SK-MEL-5 (cell line): ENCODE results near the gene STEAP3. TPM values are rescaled to one million over a fixed set of nuclear protein-coding genes. Genes with fewer than 3 reads are reported as not detected.

Experiments used
- DNase-seq: peaks from one replicate; pipeline ENCODE4 v3.0.0-alpha.2; 2016; ENCODE audit warnings: low read depth, low spot score
- in situ Hi-C: cut with HindIII; loops from 2 replicates; pipeline ENCODE4 v1.10.0; 2016; ENCODE audit warnings: low sequenced_read_pairs, high pct_unique_total_duplicates, low pct_unique_long_range_greater_than_20kb
- polyA plus RNA-seq, 2 experiments: library from polyadenylated mRNA; depleted of rRNA; stranded (reverse); fragments of >200 nt; gene quantifications; 2 replicates each; pipeline ENCODE4 v1.2.3, GENCODE V29; 2015
- total RNA-seq: library from RNA; depleted of rRNA; stranded (reverse); fragments of >200 nt; shearing (Covaris generic); gene quantifications from 2 replicates; pipeline ENCODE4 v1.2.3, GENCODE V29; 2014; rRNA removed

Gene STEAP3, protein sequence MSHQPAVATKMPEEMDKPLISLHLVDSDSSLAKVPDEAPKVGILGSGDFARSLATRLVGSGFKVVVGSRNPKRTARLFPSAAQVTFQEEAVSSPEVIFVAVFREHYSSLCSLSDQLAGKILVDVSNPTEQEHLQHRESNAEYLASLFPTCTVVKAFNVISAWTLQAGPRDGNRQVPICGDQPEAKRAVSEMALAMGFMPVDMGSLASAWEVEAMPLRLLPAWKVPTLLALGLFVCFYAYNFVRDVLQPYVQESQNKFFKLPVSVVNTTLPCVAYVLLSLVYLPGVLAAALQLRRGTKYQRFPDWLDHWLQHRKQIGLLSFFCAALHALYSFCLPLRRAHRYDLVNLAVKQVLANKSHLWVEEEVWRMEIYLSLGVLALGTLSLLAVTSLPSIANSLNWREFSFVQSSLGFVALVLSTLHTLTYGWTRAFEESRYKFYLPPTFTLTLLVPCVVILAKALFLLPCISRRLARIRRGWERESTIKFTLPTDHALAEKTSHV
- 6.0 and 8.5 TPM in 2 replicates for total RNA-seq
- 26.5 and 36.8 TPM in 2 replicates for polyA plus RNA-seq (2015; cell fraction: cytosol; rRNA removed)
- polyA plus RNA-seq (2015; cell fraction: nucleus; rRNA removed), result 30.2 and 39.8 TPM in 2 replicates

DNA sequence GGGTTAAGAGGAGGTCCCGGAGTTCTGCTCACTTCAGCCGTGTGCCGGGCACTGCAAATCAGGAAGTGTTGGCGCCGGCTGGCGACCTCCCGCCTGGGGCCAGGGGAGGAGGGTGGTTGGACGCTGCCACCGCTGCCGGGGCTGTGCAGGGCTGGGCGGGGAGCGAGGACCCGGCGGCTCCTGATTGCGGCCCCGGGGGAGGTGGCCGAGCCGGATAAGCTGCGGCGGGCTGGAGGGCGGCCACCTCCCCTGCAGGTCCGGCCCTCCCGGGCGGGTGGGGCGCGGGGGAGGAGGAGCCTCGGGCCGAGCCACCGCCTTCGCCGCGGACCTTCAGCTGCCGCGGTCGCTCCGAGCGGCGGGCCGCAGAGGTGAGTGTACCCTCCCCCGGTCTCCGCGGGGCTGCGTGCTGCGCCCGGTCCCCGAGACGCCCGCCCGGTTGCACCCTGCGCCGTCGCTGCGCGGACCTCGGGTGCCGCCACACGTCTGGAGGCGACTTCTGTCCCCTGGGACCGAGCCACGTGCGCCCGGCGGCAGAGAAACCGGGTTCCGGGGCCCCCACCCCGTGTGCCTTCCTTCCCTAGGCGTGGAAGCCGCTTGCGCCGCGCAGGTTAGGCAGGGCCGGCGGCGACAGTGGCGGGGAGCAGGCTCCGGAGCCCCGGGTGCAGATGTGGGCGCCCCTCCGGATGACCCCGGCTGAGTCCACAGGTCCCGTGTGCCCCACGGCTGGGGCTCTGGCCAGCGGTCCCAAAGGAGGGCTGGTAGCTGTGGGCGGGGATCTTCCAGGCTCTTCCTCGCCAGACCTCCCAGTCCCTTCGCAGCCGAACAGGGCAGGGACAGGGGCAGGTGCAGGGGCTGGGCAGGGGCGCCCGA, at the start of gene STEAP3:
Gene STEAP3, plus strand, starts transcription at position 314 of the 870 bp plus-strand sequence. CDS start 7,179 bp downstream, outside the sequence.
- in situ Hi-C loops, result no loop called here
- DNase-seq, result peak; percentile 56

DNA sequence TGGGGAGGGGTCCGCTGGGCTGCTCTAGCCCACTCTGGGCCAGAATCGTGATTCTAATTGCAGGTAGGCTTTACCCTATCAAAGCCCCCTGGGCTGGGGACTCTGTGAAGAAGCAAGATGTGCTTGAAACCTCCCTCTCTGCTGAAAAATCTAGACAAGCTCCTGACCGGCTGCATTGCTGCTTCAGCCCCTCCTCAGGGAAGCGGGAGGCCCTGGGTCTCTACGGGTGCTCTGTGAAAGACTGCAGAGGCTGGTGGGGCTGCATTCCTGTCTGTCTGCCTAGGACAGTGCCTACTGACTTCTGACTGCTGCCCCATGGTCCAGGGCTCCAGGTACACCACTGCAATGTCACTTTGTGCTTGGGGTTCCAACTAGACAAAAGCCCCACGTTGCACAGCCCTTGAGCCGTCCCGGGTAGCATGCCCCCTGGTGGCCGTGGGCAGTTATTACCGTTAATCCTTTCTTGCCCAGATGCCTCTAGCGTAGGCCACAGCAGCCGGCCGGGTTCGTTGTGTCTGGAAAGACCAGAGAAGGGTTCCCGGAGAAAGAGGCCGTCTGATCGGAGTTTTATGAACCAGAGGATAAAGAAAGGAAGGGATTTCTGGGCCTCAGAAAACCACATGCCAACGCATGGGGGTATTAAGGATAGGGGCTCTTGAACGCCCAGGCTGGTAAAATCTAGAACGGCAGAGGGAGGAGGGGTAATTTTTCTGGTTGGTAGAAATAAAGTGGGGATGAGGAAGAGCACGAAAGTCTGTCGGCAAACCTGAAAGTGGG, 49.2 kb upstream of the STEAP3 start:
- in situ Hi-C loops, result no loop called here
- DNase-seq, result peak; percentile 64

DNA sequence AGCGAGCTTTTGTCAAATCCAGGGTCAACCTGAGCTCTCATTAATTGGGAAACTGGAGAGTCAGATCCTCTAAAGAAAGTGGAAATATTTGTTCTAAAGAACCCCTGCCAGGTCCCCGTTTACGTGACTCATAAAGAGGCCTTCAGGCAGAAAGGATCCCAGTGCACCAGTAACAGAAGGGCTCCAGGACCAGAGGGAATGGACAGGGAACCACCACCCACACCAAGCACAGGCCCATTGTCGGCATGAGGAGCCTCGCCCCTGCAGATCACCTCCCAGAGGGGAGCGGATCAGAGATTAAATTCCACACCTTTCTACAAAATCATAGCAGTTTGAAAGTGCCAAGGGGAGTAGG, 48.7 kb upstream of the STEAP3 start:
- in situ Hi-C loops, result no loop called here
- DNase-seq, result no peak

DNA sequence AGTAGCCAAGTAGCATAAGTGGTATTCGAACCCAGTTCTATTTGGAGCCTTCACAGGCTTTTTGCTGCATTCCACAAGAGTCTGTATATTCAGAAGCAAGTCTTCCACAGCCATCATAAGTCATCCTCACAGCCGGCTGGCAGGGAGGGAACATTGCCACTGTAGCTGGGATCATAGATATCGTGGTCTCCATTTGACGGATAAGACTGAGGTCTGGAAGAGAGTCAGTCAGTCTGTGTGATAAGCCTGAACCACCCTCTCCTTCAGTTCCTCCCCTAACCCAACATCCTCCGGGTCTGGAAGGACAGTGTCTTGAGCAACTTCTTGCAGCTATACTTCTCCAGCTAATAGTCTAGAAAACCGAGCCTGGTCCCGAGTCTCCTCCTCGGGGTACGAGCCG, 48.1 kb upstream of the STEAP3 start:
- no peak for DNase-seq
- in situ Hi-C loops, result no loop called here

DNA sequence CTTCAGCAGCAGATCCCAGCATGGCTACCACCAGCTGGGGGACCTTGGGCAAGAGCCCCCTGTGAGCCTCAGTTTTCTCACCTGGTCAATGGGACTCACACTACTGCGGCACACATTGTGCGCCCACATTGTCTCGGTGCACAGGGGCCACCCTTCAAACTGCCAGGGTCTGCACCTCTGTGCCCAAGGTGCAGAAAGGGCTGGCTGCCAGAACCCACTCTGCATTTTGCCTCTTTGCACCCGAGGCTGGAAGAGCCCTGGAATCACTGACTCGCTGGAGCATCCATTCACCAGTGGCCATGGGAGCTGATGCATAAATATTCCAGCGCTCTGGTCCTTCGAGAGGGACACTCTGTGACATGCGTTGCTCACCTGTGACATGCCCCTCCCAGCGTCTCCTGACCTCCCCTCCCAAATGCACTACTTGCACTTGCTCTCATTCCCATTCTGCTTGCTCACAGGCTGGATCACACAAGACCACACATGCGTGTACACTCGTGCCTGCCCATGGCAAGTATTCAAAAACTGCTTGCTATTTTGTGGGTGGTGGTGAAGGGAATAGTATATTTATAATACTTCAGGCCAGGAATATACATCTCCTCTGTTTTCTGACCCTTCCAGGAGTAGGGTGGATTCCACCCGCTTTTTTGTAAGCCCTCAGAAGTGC, 46.3 kb upstream of the STEAP3 start:
- in situ Hi-C loops, result no loop called here
- no peak for DNase-seq

DNA sequence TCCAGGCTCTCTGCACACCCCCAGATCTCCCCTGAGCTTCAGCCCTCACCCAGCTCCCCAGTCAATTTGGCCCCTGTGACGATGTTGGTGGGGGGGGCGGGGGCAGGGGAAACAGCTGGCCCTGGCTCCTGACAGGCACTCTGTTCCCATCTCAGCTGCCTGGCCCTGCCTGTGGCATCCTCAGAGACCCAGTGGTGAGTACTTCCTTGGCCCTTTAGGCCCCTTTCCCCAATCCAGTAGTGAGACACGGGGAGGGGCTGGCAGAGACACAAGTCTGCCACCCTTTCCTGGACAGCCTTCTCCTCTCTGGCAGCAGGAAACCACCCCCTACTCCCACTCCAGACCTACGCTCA, 45.8 kb upstream of the STEAP3 start:
- in situ Hi-C loops, result no loop called here
- no peak for DNase-seq

DNA sequence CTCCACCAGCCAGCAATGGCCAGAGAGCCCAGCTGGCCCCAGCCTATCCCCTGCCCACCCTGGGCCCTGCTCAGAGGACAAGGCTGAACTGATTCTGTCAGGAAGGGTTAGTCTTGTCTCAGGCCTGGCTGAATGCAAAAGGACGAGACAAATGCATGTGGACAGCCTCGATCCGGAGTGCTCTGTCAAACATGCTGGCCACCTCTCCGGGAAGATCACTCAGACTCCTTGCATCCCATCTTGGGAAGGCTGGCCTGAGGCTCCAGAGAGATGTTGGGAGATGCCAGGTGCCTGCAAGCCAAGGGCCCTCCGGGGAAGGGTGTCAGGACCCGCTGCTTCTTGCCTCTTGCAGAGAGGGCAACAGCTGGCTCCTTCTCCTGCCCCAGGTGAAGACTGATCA, 44.9 kb upstream of the STEAP3 start:
- in situ Hi-C loops, result no loop called here

DNA sequence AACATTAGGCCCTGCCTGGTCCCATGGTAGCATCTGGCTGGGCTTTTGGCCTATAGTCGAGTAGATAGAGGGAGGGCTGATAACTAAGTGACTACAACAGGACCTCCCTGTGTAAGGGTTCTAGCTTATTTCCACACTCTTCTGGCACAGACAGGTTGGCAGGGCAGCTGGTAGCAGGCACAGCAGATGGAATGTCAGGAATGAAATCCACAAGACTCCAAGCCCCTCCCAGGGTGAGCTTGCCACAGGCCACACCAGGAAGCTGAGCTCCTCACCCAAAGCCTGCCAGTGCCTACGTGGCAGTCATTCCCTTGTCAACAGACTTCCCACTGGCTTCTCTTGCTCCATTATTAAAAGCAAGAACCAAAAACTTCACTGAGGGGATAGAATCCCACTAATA, 44.4 kb upstream of the STEAP3 start:
- DNase-seq, result no peak
- in situ Hi-C loops, result no loop called here

More for the DNA sequence above, 44.9 kb upstream of the STEAP3 start:
- no peak for DNase-seq

DNA sequence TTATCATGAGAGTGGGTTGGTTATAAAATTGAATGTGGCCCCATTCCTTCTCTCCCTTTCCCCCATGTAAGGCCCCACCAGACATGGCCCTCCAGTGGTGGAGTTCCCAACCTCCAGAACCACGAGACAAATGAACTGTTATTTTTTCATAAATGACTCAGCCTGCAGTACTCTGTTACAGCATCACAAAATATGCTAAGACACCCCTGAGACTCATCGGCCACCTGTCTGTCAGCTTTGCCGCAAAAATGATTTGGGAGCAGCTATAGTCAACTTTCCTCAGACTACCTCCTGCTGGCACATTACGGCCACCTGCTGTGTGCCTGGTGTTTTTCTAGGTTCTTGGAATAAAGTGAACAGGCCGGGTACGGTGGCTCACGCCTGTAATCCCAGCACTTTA, 43.6 kb upstream of the STEAP3 start:
- no peak for DNase-seq
- in situ Hi-C loops, result no loop called here

DNA sequence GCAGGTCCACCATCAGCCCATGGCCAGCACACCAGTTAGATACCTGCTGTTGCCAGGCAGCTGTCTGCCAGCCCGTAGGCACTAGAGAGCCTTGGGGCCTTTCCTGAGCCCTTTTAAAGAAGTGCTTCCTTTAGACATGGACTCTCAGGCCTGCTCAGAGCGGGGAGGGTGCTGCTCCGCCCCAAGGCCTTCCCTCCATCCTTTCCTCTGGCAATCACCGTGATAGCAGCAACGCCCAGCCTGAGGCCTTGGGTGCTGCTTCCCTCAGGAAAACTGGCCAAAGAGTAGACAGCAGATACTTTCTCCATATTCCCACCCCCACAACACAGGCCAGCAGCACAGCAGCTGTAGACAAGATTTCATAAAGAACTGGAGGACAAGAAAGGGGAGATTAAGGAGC, 42.7 kb upstream of the STEAP3 start:
- no peak for DNase-seq
- in situ Hi-C loops, result no loop called here

DNA sequence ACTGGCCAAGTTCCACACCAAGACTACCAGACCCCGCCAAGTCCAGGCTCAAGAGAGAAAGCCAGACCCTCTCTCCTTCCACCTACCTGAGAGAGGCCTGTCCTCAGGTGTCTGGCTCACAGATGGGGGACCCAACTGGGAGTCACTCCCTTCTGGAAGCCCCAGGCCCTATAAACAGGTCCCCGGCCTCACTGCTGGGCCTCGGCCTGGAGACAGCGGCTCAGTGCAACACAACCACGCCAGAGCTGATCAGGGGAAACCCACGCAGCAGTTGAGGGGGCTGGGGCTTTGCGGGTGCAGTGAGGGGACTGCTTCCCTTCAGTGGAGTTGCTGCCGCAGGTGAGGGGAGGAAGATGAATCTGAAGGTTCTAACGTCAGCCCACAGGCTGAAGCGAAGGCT, 42.2 kb upstream of the STEAP3 start:
- DNase-seq, result no peak
- in situ Hi-C loops, result no loop called here

DNA sequence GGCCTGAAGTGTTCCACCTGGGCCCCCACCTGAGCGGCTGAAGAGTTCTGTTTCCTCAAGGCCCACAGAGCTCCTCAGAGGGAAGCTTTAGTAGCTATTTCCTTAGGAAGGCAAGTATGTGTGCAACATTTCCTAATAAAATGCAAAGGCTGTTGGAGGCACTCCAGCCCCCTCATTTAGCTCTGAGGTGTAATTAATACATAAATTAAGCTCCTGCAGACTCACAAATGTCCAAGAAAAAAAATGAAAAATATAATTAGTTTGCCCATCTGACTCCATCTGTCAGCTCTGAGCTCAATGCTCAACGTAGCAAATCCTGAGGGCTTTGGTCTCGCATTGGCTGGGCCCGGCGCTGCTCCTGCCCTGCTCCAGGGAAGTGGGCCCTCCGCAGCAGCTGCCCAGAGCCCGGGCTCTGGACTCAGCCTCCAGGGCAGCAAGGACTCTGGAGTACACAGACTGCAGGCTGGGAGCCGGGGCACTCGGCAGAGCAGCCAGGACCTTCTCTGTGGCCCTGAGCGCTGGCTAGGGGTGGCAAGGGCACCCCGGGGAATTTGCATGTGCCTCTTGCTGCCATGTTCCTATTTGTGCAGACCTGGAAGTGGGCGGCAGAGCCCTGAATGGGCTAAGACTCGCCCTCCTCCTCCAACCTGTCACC, 41.7 kb upstream of the STEAP3 start:
- in situ Hi-C loops, result no loop called here

DNA sequence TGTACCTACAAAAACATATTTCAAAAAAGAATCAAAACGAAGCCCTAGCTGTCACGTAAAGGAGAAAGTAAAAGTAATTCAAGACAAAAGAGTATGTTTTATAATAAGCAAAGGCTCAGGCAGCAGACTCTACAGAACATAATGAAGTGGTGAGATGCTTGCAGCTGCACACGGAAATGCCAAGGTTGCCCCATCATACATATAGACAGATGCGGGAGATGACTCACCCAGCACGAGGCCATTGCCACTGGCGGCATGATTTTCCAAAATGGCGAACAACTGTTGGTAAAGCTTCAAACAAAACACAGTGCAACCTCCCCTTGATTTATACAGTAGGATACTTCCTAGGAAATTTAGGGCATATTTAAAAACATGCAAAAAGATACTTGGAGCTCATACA, 39.1 kb upstream of the STEAP3 start:
- peak; percentile 46 for DNase-seq
- in situ Hi-C loops, result no loop called here

More for the DNA sequence above, 41.7 kb upstream of the STEAP3 start:
- no peak for DNase-seq

DNA sequence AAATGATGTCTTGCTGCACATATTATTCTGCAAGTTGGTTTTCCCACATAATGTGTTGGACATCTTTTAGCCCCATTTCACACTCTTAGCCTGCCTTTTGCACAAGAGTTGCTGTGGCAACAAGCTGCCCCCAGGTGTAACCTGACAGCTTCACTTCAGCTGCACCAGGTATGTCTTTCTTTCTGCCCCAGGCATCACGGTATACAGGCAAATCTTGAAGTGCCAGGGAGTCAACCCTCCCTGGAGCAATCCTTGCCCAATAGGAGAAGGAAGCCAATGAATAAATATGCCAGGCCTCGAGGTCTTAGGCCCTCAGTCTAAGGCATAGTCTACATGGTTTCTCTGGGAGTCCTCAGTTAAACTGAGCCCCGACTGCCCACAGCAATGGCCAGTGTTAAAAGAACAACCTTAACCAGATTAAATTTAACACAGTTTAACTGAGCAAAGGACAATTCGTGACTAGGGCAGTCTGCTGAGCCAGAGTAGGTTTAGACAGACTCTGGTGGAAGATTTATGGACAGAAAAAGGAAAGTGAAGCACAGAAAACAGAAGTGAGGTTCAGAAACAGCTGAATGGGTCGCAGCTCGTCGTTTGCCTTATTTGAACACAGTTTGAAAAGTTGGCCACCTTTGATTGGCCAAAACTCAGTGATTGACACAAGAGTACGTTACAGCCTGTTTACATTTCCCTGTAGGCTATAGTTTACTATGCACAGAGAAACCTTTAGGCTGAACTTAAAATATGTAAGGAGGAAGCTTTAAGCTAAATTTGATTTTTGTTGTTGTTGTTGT, 33.1 kb upstream of the STEAP3 start:
- in situ Hi-C loops, result no loop called here
- DNase-seq, result no peak

DNA sequence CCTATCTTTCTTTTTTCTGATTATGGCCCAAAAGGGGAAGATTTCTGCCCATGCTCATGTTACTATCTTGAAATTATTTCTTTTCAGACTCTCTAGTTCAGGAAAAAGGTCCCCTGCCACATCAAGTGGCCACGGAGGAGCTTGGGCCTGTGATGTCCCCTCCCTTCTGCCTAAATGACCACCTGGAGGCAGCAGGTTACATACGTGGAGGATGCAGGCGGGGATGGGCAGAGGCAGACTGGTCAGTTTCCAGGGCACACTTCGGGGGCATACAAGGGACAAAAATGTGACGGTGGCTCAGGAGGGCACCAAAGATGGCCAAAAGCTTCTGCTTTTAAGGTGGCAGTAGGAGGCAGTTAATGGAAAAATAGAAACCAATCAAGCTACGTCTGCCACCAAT, 30.7 kb upstream of the STEAP3 start:
- in situ Hi-C loops, result no loop called here
- DNase-seq, result no peak

DNA sequence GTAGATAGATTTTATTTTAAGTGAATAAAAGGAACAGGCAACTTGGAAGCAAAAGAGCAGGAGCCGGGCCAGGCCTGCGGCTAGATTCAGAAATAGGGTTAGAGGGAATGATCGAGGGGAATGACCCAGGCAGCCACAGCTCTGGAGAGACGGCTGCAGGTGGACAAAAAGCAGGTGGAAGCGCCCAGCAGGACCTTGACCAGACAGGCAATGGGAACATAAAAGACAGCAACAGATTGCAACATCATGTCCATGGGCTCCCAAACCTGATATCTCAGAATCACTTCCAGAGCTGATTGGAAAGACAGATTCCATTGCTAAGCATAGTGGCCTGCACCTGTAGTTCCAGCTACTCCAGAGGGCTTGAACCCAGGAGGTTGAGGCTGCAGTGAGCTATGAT, 28.6 kb upstream of the STEAP3 start:
- in situ Hi-C loops, result no loop called here
- DNase-seq, result no peak
